HG02610 (cell line): ENCODE results near the gene FAM171A1.

Experiments
- ATAC-seq: cut with Tn5 transposase; IDR thresholded peaks from one replicate; pipeline ENCODE4 v1.9.1; 2021; ENCODE audit warnings: mild to moderate bottlenecking, moderate library complexity; ENCODE audit not compliant: unreplicated experiment

Gene FAM171A1

DNA sequence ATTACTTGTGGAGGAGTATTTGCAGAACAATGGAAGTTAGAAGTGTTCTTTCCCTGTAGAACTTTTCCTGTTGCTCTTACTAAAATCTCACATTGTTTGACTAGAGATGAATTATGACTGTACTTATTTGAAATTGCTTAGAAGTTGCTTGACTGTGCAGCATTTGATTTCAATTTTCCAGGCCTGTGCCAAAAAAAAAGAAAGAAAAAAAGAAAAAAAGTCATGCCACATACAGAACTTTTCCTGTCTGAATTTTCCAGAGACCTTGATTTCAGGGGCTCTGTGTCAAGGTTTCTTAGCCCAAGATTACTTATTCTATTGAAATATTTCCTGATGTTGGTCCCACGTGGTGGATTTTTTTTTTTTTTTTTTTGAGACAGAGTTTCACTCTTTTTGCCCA lies 3.5 kb upstream of the FAM171A1 start:
- ATAC-seq = no peak

DNA sequence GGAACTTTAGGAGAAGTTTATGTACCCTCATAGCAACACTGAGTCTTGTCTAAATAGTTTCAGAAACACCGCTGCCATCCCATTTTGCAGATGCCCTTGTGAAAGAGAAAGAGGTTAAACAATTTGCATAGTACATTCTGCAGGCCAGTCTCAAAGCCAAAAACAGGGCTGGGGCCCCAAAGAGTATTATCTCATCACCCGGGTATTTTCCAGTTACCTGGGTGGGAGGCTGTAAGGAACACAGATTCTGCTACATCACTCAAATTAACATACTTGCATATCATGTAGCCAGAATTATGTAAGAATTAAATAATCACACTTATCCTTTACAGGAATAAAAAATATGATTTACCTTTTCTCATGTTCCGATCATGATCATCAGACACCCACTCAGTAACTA lies 3.1 kb upstream of the FAM171A1 start:
- ATAC-seq = no peak

DNA sequence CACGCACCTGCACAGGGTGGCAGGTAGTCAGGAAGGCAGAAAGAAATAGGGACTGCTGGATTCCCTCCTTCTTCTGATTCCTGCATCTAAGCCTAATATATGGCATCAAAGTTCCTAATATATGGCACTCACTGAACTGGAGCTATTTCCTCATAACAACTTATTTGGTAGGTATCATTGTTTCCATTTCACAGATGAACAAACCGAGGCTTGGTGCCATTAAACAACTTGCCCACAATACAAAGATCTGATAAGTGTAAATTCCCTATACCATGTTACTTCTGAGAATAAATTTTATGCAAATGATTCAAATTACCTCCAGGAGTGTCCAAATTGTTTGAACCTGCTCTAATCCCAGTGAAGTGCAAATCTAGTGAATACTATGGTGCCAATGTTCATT lies 2.1 kb upstream of the FAM171A1 start:
- no peak for ATAC-seq

DNA sequence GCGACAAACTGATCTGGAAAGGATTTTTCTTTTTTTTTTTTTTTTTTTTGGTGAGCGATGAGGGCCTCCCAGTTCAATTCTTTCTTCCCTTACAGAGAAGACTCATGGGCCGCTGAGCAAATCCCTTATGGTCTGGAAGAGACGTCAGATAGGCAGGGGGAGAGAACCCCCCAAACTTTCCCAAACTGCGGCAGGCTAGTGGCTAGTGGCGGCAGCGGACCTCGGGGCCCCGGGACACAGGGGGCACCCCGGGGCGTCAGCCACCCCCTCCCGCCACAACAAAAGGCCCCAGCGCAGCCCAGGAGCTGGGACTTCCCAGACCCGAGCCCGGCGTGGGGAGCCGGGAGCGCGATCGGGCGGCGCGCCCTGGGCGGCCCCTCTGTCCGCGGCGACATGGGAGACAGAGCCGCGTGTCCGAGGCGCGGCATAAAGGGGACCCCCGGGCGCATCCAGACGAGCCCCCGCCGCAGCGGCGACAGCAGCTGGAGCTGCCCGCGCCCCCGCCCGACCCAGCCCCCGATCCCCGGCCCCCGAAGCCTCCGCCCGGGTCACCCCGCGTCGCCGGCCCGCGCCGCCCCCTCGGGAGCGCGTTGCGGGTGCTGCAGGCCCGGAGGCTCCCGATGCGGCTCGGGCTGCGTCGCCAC lies 755 bp downstream of the FAM171A1 start:
- peak; percentile 46 for ATAC-seq

DNA sequence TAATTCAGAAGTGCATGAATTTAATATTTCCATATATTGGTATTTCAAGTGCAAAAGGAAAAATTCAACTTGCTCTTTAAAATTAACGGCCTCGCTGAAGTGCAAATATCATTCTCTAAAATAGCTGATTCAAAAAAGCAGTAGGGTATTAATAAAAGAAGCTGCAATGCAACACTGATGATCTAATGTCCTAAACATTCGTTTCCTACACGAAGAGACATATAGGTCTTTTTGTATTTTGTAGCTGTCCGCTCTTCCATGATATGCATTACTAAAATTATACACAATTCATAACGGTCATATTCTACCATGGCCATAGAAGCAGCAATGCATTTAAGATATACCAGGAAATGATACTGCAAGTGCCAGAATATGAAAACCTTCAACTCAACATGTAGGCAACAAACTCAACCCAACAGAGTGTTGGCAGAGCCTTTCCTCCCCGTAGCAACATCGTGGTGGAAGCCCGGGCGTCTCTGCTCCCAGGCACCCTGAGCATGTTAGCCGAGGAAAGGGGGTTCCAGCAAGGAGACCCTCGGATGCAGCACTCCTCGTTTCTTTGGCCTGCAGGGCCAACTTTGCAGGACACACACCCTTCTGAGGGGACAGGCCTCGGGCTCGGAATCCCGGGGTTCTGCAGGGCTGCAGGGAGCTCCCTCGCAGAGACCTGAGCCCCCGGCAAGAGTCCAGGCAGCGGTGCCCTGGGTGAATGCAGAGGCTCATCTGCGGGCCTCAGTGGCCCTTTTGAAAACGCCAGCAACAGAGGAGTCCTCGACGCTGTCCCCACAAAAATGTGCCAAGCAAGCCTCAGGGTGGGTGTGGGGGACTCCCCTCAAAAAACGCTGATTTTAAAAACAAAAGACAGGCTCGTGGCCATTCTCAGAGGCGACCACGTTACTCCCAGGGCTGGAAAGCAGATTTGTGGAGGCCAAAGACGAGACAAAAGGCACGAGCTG lies 1.6 kb downstream of the FAM171A1 start:
- no peak for ATAC-seq

DNA sequence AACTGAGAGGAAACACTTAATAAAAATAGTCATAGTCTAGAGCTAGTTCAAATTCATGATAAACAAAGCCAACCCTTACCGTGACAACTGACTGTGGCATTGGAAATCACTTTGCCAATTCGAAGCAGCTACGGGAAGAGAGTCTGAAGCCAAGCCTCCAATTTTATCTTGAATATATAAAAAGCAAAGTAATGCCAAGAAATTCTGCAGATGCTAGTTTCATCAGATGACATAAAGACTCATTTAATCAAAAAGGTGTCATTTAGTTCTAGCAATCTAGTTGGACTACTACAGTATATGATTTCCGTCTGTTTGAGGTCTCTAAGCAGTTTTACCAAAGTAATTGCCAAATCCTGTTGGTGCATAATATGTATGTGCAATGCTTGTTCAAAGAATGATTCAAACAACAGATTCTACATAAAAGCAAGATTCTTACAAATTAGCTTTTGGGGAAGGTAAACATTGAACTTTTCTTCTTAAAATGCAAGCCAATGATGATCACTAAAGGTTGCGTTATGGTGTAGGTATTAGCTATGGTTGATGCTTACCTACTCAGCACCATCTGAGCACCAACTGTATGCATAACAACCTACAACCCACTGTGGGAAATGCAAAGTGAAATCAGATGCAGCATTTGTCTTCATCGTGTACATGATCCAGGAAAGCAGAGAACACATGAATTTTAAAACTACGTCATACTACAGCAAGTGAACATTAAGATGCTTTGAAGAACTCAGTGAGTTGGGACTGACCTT lies 2.8 kb downstream of the FAM171A1 start:
- ATAC-seq = no peak

DNA sequence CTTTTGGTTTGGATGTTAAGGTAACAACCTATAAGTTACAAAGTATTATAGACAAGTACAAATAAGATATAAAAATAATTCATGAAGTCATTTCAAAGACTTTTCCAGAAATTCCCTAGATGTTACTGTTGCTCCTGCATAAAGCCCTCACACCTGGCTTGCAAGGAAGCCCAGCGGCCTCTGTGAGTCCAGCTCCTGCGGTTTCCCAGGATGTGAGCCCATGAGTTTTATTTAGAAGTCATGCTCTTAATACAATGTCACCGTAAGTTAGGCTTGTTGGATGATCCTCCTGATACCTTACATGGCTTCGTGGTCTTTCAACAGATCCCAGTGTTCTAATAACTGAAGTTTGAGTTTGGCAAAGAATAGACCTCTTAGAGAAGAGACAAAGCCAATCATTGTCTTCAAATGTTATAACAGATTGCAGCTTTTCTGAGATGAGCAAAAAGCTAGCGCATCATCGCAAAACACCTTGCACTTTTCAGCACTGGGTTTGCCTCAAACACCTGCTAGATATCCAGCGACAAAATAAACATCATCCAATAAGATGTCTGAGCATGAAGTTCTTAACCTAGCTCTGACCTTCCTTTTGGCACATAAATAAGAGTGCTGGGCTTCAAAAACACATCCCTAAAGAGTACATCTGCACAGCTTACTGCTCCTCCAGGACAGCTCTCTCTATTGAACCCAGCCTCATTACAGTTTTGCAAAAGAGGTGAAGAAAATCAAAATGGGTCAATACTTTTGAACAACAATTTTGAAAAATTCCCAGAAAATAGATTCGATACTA lies 3.6 kb downstream of the FAM171A1 start:
- no peak for ATAC-seq

DNA sequence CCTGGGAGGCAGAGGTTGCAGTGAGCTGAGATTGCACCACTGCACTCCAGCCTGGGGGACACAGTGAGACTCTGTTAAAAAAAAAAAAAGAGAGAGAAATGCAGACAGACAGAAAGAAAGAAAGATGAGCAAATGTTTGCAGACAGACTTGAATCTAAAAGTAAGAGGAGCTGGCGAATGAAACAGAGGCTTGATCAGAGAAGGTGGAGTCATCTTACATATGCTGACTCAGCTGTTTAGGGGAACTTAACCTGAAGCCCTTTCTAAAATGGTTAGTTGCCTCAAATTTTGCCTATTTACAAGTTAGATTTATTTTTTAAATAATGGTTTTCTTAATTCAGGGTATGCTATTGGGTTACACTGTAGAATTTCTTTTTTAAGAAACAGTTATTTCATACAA lies 5.4 kb downstream of the FAM171A1 start:
- ATAC-seq = no peak

DNA sequence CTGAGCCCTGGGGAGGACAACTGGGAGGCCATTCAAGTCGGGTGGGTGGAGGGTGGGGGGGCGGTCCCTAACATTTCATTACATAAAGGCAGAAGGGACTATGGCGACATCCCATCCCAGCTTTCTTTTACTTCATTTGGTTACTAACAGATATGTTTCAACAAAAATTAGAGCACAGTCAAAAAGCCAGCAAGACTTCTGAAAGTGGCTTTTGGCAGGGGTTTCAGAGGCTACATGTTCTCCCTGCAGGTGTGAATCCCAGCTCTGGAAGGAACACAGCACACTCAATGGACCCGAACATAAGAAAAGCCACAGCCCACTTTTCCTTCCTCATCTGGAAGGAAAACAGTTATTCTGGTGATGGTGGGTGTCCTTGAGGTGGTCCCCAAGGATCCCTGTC lies 7.1 kb downstream of the FAM171A1 start:
- ATAC-seq = no peak

DNA sequence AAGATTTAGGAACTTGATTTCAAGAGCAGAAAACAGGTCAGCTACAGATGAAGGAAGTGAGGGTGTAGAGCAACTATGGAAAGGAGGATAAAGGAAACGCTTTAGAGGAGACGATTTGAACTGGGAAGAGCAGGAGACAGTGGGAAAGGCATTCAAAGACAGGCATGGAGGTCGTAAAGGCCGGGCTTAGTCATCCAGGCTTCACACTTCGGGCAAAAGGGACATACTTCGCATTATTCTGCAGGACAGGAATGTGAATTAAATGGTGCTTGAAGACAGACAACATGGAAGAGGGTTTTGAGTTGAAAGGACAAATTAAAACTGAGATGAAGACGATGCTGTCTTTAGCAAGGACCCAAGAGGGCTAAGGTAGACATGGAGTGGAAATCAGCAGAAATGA lies 8.1 kb downstream of the FAM171A1 start:
- ATAC-seq = no peak

DNA sequence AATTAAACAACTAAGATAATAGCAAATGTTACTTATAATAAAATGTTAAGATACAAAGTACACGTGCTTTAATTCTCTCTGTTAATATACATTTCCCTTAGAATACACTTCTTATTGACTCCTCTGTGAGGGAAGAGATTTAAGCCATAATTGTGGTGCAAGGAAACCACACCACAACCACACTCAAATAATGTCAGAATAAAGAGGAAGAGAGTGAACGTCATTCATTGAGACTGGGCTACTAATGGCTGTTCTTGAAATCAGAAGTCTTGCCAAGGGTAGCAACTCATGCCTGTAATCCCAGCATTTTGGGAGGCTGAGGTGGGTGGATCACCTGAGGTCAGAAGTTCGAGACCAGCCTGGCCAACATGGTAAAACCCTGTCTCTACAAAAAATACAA lies 10.0 kb downstream of the FAM171A1 start:
- ATAC-seq = no peak

DNA sequence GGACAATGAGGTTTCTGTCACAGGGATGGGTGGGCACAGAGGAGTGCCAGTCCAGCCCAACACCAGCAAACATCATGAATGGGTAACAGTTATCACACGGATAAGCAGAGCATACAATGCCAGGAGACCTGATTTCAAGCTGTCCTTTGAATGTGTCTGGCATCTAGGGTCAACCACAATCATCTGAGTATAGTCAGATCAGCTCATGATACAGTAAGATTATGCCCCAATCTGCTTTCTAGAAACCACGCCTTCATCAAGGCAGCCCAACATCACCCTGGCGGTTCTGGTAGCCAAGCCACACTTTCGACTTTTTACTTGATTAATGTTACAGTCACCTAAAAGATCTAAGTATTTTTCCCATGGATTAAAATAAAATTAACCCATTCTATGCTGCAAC lies 10.5 kb downstream of the FAM171A1 start:
- no peak for ATAC-seq

DNA sequence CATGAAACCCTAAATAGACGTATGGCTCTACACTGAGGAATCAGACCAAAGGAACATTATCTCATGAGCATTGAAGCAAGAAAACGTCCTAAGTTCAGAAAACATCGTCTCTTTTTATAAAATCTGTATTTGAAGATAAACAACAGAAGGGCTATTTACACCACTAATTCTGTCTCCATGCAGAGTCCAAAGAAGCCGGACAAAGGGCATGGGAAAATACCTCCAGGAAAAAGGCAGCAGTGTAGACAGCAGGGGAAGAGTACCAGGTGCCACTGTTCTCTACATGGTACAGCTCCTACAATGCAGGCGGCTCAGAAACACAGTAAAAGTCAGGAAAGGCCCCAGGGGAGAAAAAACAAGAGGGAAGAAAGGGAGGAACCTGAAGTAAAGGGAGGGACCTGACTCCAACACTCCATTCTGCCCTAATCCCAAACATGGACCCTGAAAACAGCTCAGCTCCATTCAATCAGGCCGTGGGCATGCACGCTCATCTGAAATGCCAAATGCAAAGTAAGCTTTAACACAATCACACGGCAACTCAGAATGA lies 17.5 kb downstream of the FAM171A1 start:
- ATAC-seq = no peak

DNA sequence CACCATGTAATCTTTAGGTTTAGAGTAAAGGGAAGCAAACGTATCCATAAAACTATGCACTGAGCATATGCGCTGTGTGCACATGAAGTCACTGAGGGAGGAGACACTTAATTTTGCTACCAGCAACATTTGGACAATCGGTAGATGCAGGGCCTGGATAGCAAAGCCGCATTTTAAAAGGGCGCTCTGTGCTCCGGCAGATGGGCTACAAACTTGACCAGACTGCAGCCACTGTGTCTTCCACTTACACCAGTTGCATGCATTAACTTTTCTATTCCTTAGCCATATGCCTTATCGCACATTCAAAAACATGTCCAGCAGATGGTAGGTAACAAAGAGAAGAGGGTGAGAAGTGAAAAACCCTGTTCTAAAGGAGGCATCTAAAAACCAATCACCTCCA lies 18.3 kb downstream of the FAM171A1 start:
- no peak for ATAC-seq

DNA sequence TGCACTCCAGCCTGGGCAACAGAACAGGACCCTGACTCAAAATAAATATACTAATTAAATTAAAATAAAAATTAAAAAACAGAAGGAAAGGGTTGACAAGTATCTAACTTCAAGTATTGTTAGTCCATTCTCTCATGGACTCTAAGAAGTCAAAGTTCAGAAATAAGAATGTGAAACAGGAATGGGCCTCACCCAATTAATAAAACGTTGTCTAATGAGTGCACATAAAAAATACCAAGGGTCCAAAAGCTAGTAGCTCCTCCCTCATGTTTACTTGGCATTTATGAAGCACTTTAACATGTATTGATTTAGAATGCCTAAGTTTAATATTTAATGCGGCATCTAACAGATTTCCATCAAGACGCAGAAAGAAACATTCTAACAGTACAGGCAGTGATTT lies 18.9 kb downstream of the FAM171A1 start:
- no peak for ATAC-seq

DNA sequence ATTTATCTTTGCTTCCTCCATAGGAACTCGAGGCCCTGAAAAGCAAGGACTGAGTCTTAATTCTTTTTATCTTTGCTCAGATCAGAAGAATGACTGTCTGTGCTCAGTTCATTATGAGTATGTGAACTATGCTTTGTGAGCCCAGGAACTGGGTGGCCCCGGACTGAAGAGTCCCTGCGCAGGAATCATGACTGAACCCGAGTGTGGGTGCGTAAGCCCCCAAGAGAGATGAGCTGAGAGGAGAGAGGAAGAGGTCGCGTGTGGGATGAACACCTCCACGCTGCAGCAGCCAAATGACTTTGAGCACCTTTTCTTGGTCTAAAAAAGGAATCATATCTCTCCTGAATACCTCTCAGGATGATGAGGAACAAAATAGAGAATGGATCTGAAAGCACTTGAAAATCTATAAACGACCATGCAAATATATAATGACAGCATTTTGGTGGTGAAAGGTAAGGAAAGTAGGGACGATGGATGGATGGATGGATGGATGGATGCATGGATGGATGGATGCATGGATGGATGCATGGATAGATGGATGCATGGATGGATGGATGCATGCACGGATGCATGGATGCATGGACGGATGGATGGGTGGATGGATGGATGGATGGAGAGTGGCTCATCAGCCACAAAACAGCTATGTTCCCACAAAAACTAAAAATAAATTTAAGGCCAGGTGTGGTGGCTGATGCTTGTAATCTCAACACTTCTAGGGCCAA lies 19.8 kb downstream of the FAM171A1 start:
- ATAC-seq = no peak

DNA sequence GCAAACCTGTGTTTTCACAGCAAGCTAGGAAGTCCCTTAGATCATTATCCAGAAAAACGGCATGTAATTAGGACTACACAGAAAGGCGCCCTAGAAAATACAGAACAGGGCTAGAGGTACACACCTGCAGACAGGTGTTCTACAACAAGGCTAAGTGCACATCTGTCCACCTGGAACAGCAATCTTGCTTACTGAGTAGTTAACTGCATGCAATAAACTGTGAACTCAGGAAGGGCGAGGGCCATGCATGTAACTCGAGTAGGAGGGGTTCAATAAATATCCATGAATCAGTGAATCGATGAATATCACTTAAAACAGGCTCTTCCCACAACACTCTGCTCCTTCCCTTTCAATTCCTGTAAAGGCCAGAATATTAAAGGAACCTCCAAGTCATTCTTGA lies 22.0 kb downstream of the FAM171A1 start:
- ATAC-seq = no peak

DNA sequence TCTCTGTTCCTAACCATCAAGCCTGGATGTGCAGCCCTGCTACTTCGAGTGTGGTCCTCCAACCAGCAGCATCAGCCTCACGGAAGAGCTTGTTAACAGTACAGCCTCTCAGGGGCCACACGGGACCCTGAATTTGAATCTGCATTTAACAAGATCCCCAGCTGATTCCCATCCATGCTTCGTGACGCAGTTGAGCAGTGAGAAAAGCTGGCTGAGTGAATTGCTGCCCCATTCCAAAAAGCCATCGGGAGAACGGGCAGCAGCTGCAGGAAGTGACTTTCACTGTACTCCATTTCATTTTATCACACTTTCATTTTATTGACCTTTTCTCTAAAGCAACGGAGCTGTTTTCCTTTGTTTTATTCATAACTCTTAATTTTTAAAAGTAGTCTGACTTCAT lies 22.5 kb downstream of the FAM171A1 start:
- no peak for ATAC-seq

DNA sequence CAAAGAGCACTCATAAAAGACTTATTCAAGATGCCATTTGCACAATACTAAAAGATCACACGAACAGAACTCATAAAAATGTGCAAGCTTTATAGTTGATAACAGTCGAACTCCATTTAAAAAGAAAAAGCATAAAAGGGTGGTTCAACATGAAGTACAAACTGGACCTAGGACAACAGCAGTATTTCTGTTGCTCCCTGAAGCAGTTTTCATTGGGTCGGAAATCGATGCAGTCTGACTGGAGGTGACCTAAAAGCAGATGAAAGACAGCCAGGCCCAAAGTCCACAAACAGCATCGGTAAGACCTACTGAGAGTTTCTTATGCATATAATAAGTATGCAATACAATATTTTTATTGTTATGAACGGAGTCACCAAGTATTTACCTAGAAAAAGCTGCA lies 23.9 kb downstream of the FAM171A1 start:
- ATAC-seq = no peak
